Spleen (tissue), 11 donors: ENCODE measurements around the gene TBX5. TPM values are rescaled to one million over a fixed set of nuclear protein-coding genes. Genes with fewer than 3 reads are reported as not detected.

Experiments
- DNase-seq: peaks from one replicate; pipeline ENCODE4 v3.0.0-alpha.2; 2020
- H3K27ac ChIP-seq, 8 donors: fragments of 200-600 bp; sonication (generic) in 7 of 8; 1 replicate in 4 of 8; 2 replicates in 4 of 8; pipeline versions ENCODE4 v1.5.0 to v1.8.0; 2016 to 2021; ENCODE audit warnings: inconsistent platforms in 4 of 8, mild to moderate bottlenecking in 4 of 8, moderate library complexity in 1 of 8
- H3K27me3 ChIP-seq, 7 donors: fragments of 200-600 bp; sonication (generic) in 6 of 7; replicated peaks in 1 of 7; 1 replicate in 4 of 7; 2 replicates in 3 of 7; pipeline versions ENCODE4 v1.5.0 to v1.8.0; 2016 to 2021; ENCODE audit warnings: inconsistent platforms in 3 of 7, mild to moderate bottlenecking in 1 of 7
- H3K36me3 ChIP-seq, 6 donors: fragments of 200-600 bp; sonication (generic) in 5 of 6; 1 replicate in 4 of 6; 2 replicates in 2 of 6; pipeline versions ENCODE4 v1.5.0 to v1.8.0; 2016 to 2021; ENCODE audit warnings: inconsistent platforms in 2 of 6
- H3K4me1 ChIP-seq, 6 donors: fragments of 200-600 bp; sonication (generic) in 5 of 6; 1 replicate in 3 of 6; 2 replicates in 3 of 6; pipeline versions ENCODE4 v1.5.0 to v1.8.0; 2016 to 2021; ENCODE audit warnings: inconsistent platforms in 3 of 6
- H3K4me3 ChIP-seq, 8 donors: fragments of 200-600 bp; sonication (generic) in 7 of 8; 1 replicate in 4 of 8; 2 replicates in 4 of 8; pipeline versions ENCODE4 v1.5.0 to v1.8.0; 2016 to 2021; ENCODE audit warnings: inconsistent platforms in 4 of 8, mild to moderate bottlenecking in 4 of 8, moderate library complexity in 2 of 8
- H3K9me3 ChIP-seq, 8 donors: fragments of 200-600 bp; sonication (generic) in 7 of 8; 1 replicate in 4 of 8; 2 replicates in 4 of 8; pipeline versions ENCODE4 v1.5.0 to v1.8.0; 2016 to 2021; ENCODE audit warnings: inconsistent platforms in 4 of 8
- POLR2A ChIP-seq, 3 donors: fragments of 450-650 bp; IDR thresholded peaks; one replicate each; pipeline ENCODE4 v1.5.1; 2017; ENCODE audit warnings: antibody characterized with exemption in 3 of 3, mild to moderate bottlenecking in 1 of 3
- POLR2AphosphoS5 ChIP-seq, 3 donors: sonication (generic); formaldehyde crosslinking; IDR thresholded peaks; one replicate each; pipeline ENCODE4 v1.5.1; 2017; ENCODE audit warnings: antibody characterized with exemption in 3 of 3
- WGBS, 5 donors: extraction: QIAGEN DNeasy Blood & Tissue Kit in 3 of 5; methylation state at CpG; one replicate each; pipeline versions ENCODE4 v1.1.5 to v1.1.7; 2013 to 2018; 5-methylcytosine and 5-hydroxymethylcytosine counted together
- intact Hi-C: fragments of 100-400 bp; cut with DNase I; formaldehyde crosslinking; loops from one replicate; pipeline ENCODE4 v1.15.0; 2023; ENCODE audit warnings: low total_unique reads
- polyA plus RNA-seq, 3 donors: library from polyadenylated mRNA; stranded (reverse); fragments of 200-250 nt; gene quantifications; one replicate each; pipeline ENCODE4 v1.2.1, GENCODE V29; 2013
- total RNA-seq, 7 donors: library from RNA; depleted of rRNA in 3 of 7; stranded (reverse); fragments of >200 nt in 3 of 7; fragmentation: NEBNext Ultra II Directional in 4 of 7; extraction: Animal tissue kit (Norgen Biotek cat#: 25700) in 4 of 7; gene quantifications; one replicate each; pipeline versions ENCODE4 v1.1.0 to v1.2.1, GENCODE V29; 2016 to 2021
- TF ChIP-seq, protein P1 (sequence below), 11 experiments: fragments of 200-600 bp in 7 of 11; fragments of 450-650 bp in 4 of 11; sonication (generic) in 4 of 11; IDR thresholded peaks in 8 of 11; conservative IDR thresholded peaks in 3 of 11; 1 replicate in 7 of 11; 2 replicates in 4 of 11; pipeline versions ENCODE4 v1.4.0 to v1.8.0; 2016 to 2021; ENCODE audit warnings: antibody characterized with exemption in 11 of 11, inconsistent platforms in 4 of 11, mild to moderate bottlenecking in 1 of 11
- donor health status: healthy with polysubstance abuse.
- donor health status: DM: no; HTN: no; CAD: no; lungs with moderate emphysema.
- donor health status: DM: no; HTN: no; CAD: no.
- donor health status: Bipolar disorder and iron deficiency.
- donor health status: healthy.
- donor health status: DM: no; HTN: no; CAD: no.
- donor health status: DM: yes; HTN: yes; CAD: no.

The TBX5 gene
- total and polyA plus RNA-seq, 10 donors = not detected

DNA sequence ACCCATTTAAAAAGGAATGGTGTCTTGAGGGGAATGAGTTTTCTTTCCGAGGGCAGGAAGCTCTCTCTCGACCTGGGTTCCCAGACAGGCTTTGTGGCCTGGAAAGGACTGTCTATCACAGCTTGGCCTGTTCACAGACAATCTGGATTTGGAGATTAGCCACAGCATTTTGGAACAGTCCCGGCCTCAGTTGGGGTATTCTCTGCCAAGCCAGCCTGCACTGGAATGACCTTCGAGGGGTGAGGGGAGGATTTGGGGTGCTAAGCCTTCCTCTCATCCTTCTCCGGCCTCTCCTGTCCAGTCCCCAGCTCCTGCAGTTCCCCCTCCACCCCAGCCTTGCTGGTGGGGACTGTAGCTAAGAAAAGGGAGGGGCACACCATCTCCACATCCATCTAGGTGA is 13.0 kb downstream of the TBX5 start:
- no peak for DNase-seq
- H3K4me1 ChIP-seq = peaks cover 0 to 4% (median 0%) of the 10 kb centered on the region in 6 donors
- H3K36me3 ChIP-seq = no peaks in the 10 kb centered on the region
- intact Hi-C loops = no loop called here
- TF ChIP-seq POLR2A (IDR thresholded peaks at IDR 0.05) (no peak), POLR2AphosphoS5 (IDR thresholded peaks at IDR 0.05) (no peak)
- TF ChIP-seq, protein P1, sequence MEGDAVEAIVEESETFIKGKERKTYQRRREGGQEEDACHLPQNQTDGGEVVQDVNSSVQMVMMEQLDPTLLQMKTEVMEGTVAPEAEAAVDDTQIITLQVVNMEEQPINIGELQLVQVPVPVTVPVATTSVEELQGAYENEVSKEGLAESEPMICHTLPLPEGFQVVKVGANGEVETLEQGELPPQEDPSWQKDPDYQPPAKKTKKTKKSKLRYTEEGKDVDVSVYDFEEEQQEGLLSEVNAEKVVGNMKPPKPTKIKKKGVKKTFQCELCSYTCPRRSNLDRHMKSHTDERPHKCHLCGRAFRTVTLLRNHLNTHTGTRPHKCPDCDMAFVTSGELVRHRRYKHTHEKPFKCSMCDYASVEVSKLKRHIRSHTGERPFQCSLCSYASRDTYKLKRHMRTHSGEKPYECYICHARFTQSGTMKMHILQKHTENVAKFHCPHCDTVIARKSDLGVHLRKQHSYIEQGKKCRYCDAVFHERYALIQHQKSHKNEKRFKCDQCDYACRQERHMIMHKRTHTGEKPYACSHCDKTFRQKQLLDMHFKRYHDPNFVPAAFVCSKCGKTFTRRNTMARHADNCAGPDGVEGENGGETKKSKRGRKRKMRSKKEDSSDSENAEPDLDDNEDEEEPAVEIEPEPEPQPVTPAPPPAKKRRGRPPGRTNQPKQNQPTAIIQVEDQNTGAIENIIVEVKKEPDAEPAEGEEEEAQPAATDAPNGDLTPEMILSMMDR (IDR thresholded peaks at IDR 0.05 in 8 of 11, conservative IDR thresholded peaks at IDR 0.05 in 3 of 11) = no peak
- no peak overlapping the region for H3K27ac ChIP-seq
- peaks cover 0 to 93% (median 39%) of the 10 kb centered on the region in 7 donors for H3K27me3 ChIP-seq
- no peaks in the 10 kb centered on the region for H3K9me3 ChIP-seq
- 39 to 49% (median 40%) methylated on average over 4 to 5 of the region's 5 CpGs for WGBS, 5 donors
- H3K4me3 ChIP-seq = no peak overlapping the region

DNA sequence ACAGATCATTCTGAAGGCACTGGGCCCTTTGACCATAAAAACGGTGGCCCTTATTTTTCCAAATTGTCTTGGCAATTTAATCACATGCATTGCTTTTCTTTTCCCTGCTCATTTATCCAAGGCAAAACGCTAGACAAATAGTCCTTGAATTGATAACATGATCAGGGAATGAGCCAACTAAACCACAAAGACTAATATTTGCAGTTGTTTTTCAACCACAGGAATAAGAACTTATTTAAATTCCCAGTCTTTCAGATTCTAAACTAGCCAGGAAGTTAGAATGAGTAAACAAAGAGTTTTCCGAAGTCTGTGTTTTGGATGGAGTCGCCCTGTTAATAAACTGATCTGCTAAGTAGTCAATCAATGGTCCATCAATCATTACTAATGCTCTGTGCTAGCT is 14.9 kb downstream of the TBX5 start:
- no peak overlapping the region for H3K4me3 ChIP-seq
- intact Hi-C loops = no loop called here
- DNase-seq = no peak
- no peaks in the 10 kb centered on the region for H3K9me3 ChIP-seq
- 23 to 41% (median 28%) methylated on average over 4 of the region's 4 CpGs for WGBS, 5 donors
- H3K4me1 ChIP-seq = peaks cover 0 to 2% (median 0%) of the 10 kb centered on the region in 6 donors
- H3K27me3 ChIP-seq = peaks cover 0 to 81% (median 22%) of the 10 kb centered on the region in 7 donors
- no peaks in the 10 kb centered on the region for H3K36me3 ChIP-seq
- TF ChIP-seq POLR2AphosphoS5 (IDR thresholded peaks at IDR 0.05) (no peak), POLR2A (IDR thresholded peaks at IDR 0.05) (no peak)
- TF ChIP-seq, protein P1 (IDR thresholded peaks at IDR 0.05 in 8 of 11, conservative IDR thresholded peaks at IDR 0.05 in 3 of 11) = no peak
- no peak overlapping the region for H3K27ac ChIP-seq

- H3K27me3 ChIP-seq = peaks cover 0 to 63% (median 0%) of the 10 kb centered on the region in 7 donors
- H3K36me3 ChIP-seq = no peaks in the 10 kb centered on the region
- H3K4me3 ChIP-seq = no peak overlapping the region
- H3K9me3 ChIP-seq = no peaks in the 10 kb centered on the region
- no peaks in the 10 kb centered on the region for H3K4me1 ChIP-seq
- intact Hi-C loops = no loop called here
- WGBS, 5 donors = 59 to 87% (median 68%) methylated on average over 4 of the region's 4 CpGs
- no peak for DNase-seq
- no peak overlapping the region for H3K27ac ChIP-seq
- no peak for TF ChIP-seq POLR2A (IDR thresholded peaks at IDR 0.05)
- TF ChIP-seq, protein P1 (IDR thresholded peaks at IDR 0.05 in 8 of 11, conservative IDR thresholded peaks at IDR 0.05 in 3 of 11) = no peak
- no peak for TF ChIP-seq POLR2AphosphoS5 (IDR thresholded peaks at IDR 0.05)
Measured at GRCh38 chr12:114384739-114385138, 21.2 kb downstream of the TBX5 start.

DNA sequence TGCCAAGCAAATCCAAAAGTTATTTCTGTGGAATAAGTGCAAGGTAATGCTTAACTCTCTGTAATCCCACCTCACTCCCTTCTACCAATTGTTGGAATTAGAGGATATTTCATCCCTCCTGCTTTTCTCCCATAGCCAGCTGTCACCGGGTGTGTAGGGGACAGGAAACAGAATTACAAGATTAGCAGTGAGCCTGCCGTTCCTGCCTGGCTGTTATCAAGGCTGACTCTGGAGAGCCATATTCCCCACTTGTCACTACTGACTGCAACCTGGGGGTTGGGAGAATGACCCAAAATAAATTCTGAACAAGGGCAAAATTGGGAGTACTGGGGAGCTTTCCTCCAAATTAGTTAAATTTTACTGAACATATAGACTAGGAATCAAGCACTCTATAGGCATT is 24.8 kb downstream of the TBX5 start:
- Histone ChIP-seq H3K4me3 (no peak overlapping the region), H3K4me1 (no peaks in the 10 kb centered on the region), H3K9me3 (no peaks in the 10 kb centered on the region), H3K27me3 (peaks cover 0 to 60% (median 0%) of the 10 kb centered on the region in 7 donors), H3K36me3 (no peaks in the 10 kb centered on the region), H3K27ac (no peak overlapping the region)
- 8 to 17% (median 12%) methylated on average over 2 of the region's 2 CpGs for WGBS, 5 donors
- no peak for DNase-seq
- TF ChIP-seq POLR2A (IDR thresholded peaks at IDR 0.05) (no peak), POLR2AphosphoS5 (IDR thresholded peaks at IDR 0.05) (no peak)
- TF ChIP-seq, protein P1 (IDR thresholded peaks at IDR 0.05 in 8 of 11, conservative IDR thresholded peaks at IDR 0.05 in 3 of 11) = no peak
- intact Hi-C loops = no loop called here
